Colonic mucosa (tissue), 4 donors: ENCODE results near the gene LRRTM4. TPM values are rescaled to one million over a fixed set of nuclear protein-coding genes. Genes with fewer than 3 reads are reported as not detected.
"Not testable (repeated sequence)": the region's sequence is repeated elsewhere in the genome, so short reads cannot be mapped to it uniquely, and the experiment has no call there.

Experiments used
- DNase-seq: peaks from one replicate; pipeline ENCODE4 v3.0.0-alpha.2; 2020
- H3K27ac ChIP-seq: fragments of 200-600 bp; one replicate; pipeline ENCODE4 v1.8.0; 2021
- H3K27me3 ChIP-seq: fragments of 200-600 bp; one replicate; pipeline ENCODE4 v1.8.0; 2021
- H3K36me3 ChIP-seq: fragments of 200-600 bp; one replicate; pipeline ENCODE4 v1.8.0; 2021
- H3K4me1 ChIP-seq: fragments of 200-600 bp; one replicate; pipeline ENCODE4 v1.8.0; 2021; ENCODE audit warnings: mild to moderate bottlenecking
- H3K4me3 ChIP-seq: fragments of 200-600 bp; one replicate; pipeline ENCODE4 v1.8.0; 2021
- H3K9ac ChIP-seq, 2 donors: one replicate each; pipeline ENCODE4 v1.7.0; 2013; ENCODE audit warnings: control low read depth in 2 of 2, low read depth in 2 of 2, low read length in 2 of 2
- H3K9me3 ChIP-seq: fragments of 200-600 bp; one replicate; pipeline ENCODE4 v1.8.0; 2021
- intact Hi-C: fragments of 100-400 bp; cut with DNase I; formaldehyde crosslinking; loops from one replicate; pipeline ENCODE4 v1.14.1; 2022
- total RNA-seq, 2 donors: library from RNA; stranded (reverse); fragmentation: NEBNext Ultra II Directional in 1 of 2; extraction: Animal tissue kit (Norgen Biotek cat#: 25700) in 1 of 2; gene quantifications; one replicate each; pipeline ENCODE4 v1.2.1, GENCODE V29; 2021
- TF ChIP-seq, protein P1 (sequence below): fragments of 200-600 bp; IDR thresholded peaks from one replicate; pipeline ENCODE4 v1.8.0; 2022; ENCODE audit warnings: antibody characterized with exemption, mild to moderate bottlenecking
- donor health status: healthy.
- donor health status: DM: no; HTN: no; CAD: no.
- donor health status: DM: no; HTN: no; CAD: no.

LRRTM4 gene
- total RNA-seq, 2 donors from 2014 or later = 0.32 TPM; not detected in 1

DNA sequence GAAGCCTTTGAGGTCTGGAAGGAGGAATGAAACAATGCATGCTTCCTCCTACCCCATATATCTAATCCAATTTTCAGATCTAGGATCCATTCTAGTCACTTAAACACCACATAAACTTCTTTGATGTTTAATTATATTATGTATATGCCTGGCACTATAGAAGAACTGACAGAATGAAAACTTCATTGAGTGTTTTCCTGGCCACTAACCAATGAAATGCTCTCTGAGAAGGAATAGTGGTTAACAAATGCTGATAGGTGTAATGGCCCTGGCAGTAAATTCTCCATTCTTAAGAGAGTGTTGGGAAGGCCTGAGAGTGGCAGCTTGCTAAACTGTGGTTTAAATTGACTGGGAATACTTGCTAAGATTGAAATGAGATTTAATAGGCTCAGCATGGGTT lies 710.0 kb downstream of the LRRTM4 start:
- no peaks in the 10 kb centered on the region for H3K27me3 ChIP-seq
- H3K4me3 ChIP-seq = no peak overlapping the region
- intact Hi-C loops = no loop called here

DNA sequence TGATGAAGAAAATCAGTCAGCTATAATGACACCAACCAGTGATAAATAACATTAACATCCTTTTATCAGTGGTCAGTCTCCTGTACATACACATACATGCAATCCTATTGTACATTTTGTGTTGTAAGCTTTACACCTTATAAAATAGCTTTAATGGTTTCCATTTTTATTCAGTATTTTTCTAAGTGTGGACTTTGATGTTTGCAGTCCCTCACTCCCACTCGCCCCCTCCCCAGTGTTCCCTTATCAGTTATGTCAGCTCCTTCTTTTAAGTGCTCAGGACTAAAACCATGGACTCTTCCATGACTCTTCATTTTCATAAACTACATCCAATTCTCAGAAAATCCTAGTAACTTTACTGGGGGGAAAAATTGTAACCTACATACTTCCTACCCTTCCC lies 713.0 kb downstream of the LRRTM4 start:
- TF ChIP-seq, protein P1, sequence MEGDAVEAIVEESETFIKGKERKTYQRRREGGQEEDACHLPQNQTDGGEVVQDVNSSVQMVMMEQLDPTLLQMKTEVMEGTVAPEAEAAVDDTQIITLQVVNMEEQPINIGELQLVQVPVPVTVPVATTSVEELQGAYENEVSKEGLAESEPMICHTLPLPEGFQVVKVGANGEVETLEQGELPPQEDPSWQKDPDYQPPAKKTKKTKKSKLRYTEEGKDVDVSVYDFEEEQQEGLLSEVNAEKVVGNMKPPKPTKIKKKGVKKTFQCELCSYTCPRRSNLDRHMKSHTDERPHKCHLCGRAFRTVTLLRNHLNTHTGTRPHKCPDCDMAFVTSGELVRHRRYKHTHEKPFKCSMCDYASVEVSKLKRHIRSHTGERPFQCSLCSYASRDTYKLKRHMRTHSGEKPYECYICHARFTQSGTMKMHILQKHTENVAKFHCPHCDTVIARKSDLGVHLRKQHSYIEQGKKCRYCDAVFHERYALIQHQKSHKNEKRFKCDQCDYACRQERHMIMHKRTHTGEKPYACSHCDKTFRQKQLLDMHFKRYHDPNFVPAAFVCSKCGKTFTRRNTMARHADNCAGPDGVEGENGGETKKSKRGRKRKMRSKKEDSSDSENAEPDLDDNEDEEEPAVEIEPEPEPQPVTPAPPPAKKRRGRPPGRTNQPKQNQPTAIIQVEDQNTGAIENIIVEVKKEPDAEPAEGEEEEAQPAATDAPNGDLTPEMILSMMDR = no peak
- no peak overlapping the region for H3K27ac ChIP-seq
- H3K36me3 ChIP-seq = no peaks in the 10 kb centered on the region
- H3K4me3 ChIP-seq = no peak overlapping the region
- intact Hi-C loops = no loop called here
- no peak for DNase-seq
- no peak overlapping the region for H3K9ac ChIP-seq
- no peaks in the 10 kb centered on the region for H3K9me3 ChIP-seq
- no peaks in the 10 kb centered on the region for H3K27me3 ChIP-seq
- no peaks in the 10 kb centered on the region for H3K4me1 ChIP-seq

More for the DNA sequence above, 710.0 kb downstream of the LRRTM4 start:
- no peak overlapping the region for H3K27ac ChIP-seq
- no peak for DNase-seq
- no peaks in the 10 kb centered on the region for H3K4me1 ChIP-seq
- TF ChIP-seq, protein P1 = no peak
- H3K9ac ChIP-seq = no peak overlapping the region
- H3K9me3 ChIP-seq = no peaks in the 10 kb centered on the region
- no peaks in the 10 kb centered on the region for H3K36me3 ChIP-seq

DNA sequence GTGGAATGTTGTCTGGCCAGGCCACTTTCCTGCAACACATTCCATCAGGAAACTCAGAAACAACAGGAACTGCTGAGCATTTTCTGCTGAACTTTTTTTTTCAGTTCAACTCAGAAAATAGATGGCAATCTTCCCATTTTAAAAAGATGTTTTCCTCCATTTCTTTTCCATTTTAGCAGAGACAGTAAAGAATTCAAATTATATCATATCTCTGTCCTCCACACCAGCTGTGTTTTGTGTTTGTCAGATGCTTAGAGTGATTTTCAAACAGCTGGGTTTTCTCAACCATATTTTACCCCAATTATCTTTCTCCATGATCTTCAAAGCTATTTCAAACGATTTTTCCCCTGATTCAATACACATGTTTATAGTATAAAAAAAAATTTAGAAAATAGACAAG lies 713.4 kb downstream of the LRRTM4 start:
- no peaks in the 10 kb centered on the region for H3K4me1 ChIP-seq
- DNase-seq = no peak
- H3K27me3 ChIP-seq = no peaks in the 10 kb centered on the region
- H3K9ac ChIP-seq = no peak overlapping the region
- no peaks in the 10 kb centered on the region for H3K36me3 ChIP-seq
- no peak overlapping the region for H3K27ac ChIP-seq
- TF ChIP-seq, protein P1 = no peak
- H3K4me3 ChIP-seq = no peak overlapping the region
- intact Hi-C loops = no loop called here
- no peaks in the 10 kb centered on the region for H3K9me3 ChIP-seq

DNA sequence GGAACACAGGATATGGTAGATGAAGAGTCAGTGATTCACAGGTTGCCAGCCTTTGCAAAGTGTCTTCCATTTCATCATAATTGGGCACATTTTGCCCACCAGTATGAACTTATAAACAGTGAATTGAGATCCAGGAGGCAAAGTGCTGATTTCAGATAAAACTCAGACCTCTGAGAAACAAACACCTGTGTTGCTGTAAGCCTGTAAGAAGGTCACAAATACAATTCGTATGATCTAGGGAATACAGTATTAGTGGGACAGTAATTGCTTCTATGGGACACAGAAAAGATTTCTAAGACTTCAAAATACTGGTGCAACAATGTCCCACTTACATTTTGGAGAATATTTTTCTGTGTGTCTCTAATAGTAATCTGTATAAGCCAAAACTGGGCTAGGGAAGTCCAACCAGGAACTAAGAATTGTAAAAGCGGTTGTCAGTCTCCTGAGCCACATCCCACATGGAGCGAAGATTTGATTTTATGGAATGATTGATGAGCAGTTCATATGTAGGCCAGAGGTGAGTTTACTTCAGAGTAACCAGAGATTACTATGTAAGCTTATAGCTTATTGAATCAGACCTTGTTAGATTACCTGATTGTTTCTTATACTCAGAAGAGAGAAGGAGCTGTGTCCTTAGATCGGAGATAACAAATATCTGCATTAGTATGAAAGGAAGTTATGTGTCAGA lies 728.4 kb downstream of the LRRTM4 start:
- Histone ChIP-seq H3K9me3 (no peaks in the 10 kb centered on the region), H3K4me3 (no peak overlapping the region), H3K9ac (no peak overlapping the region), H3K27ac (no peak overlapping the region), H3K4me1 (no peaks in the 10 kb centered on the region), H3K36me3 (no peaks in the 10 kb centered on the region), H3K27me3 (no peaks in the 10 kb centered on the region)
- TF ChIP-seq, protein P1 = no peak
- no peak for DNase-seq
- intact Hi-C loops = no loop called here

DNA sequence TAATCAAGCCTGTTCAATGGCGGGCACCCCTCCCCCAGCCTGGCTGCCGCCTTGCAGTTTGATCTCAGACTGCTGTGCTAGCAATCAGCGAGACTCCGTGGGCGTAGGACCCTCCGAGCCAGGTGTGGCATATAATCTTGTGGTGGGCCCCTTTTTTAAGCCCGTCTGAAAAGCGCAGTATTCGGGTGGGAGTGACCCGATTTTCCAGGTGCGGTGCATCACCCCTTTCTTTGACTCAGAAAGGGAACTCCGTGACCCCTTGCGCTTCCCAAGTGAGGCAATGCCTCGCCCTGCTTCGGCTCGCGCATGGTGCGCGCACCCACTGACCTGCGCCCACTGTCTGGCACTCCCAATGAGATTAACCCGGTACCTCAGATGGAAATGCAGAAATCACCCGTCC lies 740.9 kb downstream of the LRRTM4 start:
- DNase-seq, H3K36me3 ChIP-seq, H3K4me1 ChIP-seq, H3K9me3 ChIP-seq, H3K4me3 ChIP-seq, H3K9ac ChIP-seq, intact Hi-C loops, H3K27me3 ChIP-seq, H3K27ac ChIP-seq: not testable (repeated sequence)

DNA sequence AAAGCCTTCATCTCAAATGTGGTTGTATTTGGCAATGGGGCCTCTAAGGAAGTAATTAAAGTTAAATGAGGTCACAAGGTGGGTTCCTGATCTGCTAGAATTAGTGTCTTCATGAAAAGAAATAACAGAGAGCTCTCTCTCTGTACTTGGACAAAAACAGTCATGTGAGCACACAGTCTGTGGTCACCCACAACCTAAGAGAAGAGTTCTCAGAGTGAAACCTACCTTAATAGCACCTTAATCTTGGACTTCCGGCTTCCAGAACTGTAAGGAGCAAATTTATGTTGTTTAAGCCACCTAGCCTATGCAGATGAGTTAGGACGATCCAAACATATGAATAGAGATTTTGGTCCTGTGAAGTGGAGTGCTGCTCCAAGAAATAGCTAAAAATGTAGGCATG lies 758.9 kb downstream of the LRRTM4 start:
- no peak for DNase-seq
- Histone ChIP-seq H3K27ac (no peak overlapping the region), H3K36me3 (no peaks in the 10 kb centered on the region), H3K9ac (no peak overlapping the region), H3K9me3 (no peaks in the 10 kb centered on the region), H3K4me1 (no peaks in the 10 kb centered on the region), H3K4me3 (no peak overlapping the region), H3K27me3 (no peaks in the 10 kb centered on the region)
- intact Hi-C loops = no loop called here
- TF ChIP-seq, protein P1 = no peak
